Measurements from ENCODE around the gene UBE2O.

DNA sequence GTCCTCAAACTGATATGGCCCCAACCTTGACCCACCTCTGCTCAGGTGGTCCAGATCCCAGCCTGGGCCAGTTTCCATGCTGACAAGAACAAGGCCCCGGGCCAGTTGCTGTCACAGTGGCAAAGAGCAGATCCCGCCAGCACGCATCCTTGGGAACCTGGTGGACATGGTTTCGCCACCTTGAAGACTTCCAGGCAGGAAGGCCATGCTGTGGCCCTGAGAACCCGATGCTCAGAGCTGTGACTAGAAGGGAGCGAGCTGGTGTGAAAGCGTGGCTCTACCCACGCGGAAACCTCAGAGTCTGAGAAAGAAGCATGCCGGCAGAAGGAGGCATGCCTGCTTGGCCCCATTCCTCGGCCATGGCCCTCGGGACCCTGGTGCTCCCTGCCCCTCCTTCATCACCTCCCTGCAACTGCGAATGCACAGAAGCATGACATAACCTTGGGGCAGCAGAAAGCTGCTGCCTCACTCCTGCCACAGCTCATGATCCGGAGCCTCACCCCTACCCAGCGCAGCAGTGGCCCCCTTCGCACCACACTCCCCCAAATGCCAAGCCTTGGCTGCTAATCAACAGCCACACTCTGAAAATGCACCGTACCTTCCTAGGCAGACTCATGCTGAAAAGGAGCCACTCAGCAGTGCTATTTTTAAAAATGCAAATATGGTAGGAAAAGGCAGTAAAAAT lies 33.2 kb downstream of the UBE2O start:
- TF ChIP-seq, protein P1, sequence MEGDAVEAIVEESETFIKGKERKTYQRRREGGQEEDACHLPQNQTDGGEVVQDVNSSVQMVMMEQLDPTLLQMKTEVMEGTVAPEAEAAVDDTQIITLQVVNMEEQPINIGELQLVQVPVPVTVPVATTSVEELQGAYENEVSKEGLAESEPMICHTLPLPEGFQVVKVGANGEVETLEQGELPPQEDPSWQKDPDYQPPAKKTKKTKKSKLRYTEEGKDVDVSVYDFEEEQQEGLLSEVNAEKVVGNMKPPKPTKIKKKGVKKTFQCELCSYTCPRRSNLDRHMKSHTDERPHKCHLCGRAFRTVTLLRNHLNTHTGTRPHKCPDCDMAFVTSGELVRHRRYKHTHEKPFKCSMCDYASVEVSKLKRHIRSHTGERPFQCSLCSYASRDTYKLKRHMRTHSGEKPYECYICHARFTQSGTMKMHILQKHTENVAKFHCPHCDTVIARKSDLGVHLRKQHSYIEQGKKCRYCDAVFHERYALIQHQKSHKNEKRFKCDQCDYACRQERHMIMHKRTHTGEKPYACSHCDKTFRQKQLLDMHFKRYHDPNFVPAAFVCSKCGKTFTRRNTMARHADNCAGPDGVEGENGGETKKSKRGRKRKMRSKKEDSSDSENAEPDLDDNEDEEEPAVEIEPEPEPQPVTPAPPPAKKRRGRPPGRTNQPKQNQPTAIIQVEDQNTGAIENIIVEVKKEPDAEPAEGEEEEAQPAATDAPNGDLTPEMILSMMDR (conservative IDR thresholded peaks at IDR 0.05) = no peak
- no peak for TF ChIP-seq ZFX (IDR thresholded peaks at IDR 0.05)

All from C4-2B (cell line).